HEK293 (cell line): ENCODE measurements around the gene ISG20L2.

ENCODE experiments used
- CTCF ChIP-seq: fragments of 450-650 bp; formaldehyde crosslinking; IDR thresholded peaks from 2 replicates; pipeline ENCODE4 v1.5.1; 2016; ENCODE audit warnings: missing biosample characterization, missing genetic modification characterization
- KLF1 ChIP-seq: fragments of 450-650 bp; formaldehyde crosslinking; IDR thresholded peaks from 2 replicates; pipeline ENCODE4 v1.5.1; 2016; ENCODE audit warnings: missing biosample characterization, missing genetic modification characterization
- KLF10 ChIP-seq: fragments of 450-650 bp; IDR thresholded peaks from 2 replicates; pipeline ENCODE4 v1.5.1; 2018; ENCODE audit warnings: missing biosample characterization, mild to moderate bottlenecking, missing genetic modification characterization
- KLF17 ChIP-seq: fragments of 450-650 bp; formaldehyde crosslinking; IDR thresholded peaks from 2 replicates; pipeline ENCODE4 v1.5.1; 2016; ENCODE audit warnings: missing biosample characterization, missing genetic modification characterization
- MZF1 ChIP-seq: fragments of 450-650 bp; formaldehyde crosslinking; IDR thresholded peaks from 2 replicates; pipeline ENCODE4 v1.5.1; 2017; ENCODE audit warnings: missing biosample characterization, missing genetic modification characterization, borderline replicate concordance
- PBX3 ChIP-seq: sonication (generic); formaldehyde crosslinking; IDR thresholded peaks from 2 replicates; pipeline ENCODE4 v1.8.1; 2022; ENCODE audit warnings: mild to moderate bottlenecking, moderate library complexity, missing genetic modification reagents
- YY1 ChIP-seq: fragments of 450-650 bp; formaldehyde crosslinking; IDR thresholded peaks from 2 replicates; pipeline ENCODE4 v1.5.1; 2018; ENCODE audit warnings: missing biosample characterization, missing genetic modification characterization
- ZBTB48 ChIP-seq: fragments of 450-650 bp; formaldehyde crosslinking; IDR thresholded peaks from 2 replicates; pipeline ENCODE4 v1.5.1; 2016; ENCODE audit warnings: missing biosample characterization, missing genetic modification characterization
- ZNF157 ChIP-seq: fragments of 450-650 bp; formaldehyde crosslinking; IDR thresholded peaks from 2 replicates; pipeline ENCODE4 v1.5.1; 2016; ENCODE audit warnings: missing biosample characterization, missing genetic modification characterization
- ZNF175 ChIP-seq: fragments of 450-650 bp; formaldehyde crosslinking; IDR thresholded peaks from 2 replicates; pipeline ENCODE4 v1.5.1; 2016; ENCODE audit warnings: missing biosample characterization, missing genetic modification characterization
- ZNF18 ChIP-seq: fragments of 450-650 bp; formaldehyde crosslinking; IDR thresholded peaks from 2 replicates; pipeline ENCODE4 v1.5.1; 2016; ENCODE audit warnings: missing biosample characterization, missing genetic modification characterization
- ZNF202 ChIP-seq: fragments of 450-650 bp; formaldehyde crosslinking; IDR thresholded peaks from 2 replicates; pipeline ENCODE4 v1.5.1; 2016; ENCODE audit warnings: missing biosample characterization, missing genetic modification characterization, borderline replicate concordance
- ZNF239 ChIP-seq: fragments of 450-650 bp; formaldehyde crosslinking; IDR thresholded peaks from 2 replicates; pipeline ENCODE4 v1.5.1; 2016; ENCODE audit warnings: missing biosample characterization, missing genetic modification characterization
- ZNF24 ChIP-seq: fragments of 450-650 bp; formaldehyde crosslinking; IDR thresholded peaks from 2 replicates; pipeline ENCODE4 v1.5.1; 2016; ENCODE audit warnings: missing biosample characterization, missing genetic modification characterization
- ZNF274 ChIP-seq, 2 experiments: fragments of 200-500 bp in 1 of 2; fragments of 450-650 bp in 1 of 2; sonication (Bioruptor generic) in 1 of 2; formaldehyde crosslinking in 1 of 2; IDR thresholded peaks; 2 replicates each; pipeline versions ENCODE4 v1.5.1 to v1.6.1; 2014 to 2016; ENCODE audit warnings: borderline replicate concordance in 1 of 2, inconsistent platforms in 1 of 2, low read length in 1 of 2, missing biosample characterization in 1 of 2, missing genetic modification characterization in 1 of 2
- ZNF292 ChIP-seq: fragments of 450-650 bp; formaldehyde crosslinking; IDR thresholded peaks from 2 replicates; pipeline ENCODE4 v1.5.1; 2016; ENCODE audit warnings: low read depth, missing biosample characterization, missing genetic modification characterization, borderline replicate concordance
- ZNF558 ChIP-seq: fragments of 450-650 bp; formaldehyde crosslinking; IDR thresholded peaks from 2 replicates; pipeline ENCODE4 v1.5.1; 2016; ENCODE audit warnings: missing biosample characterization, missing genetic modification characterization
- ZNF600 ChIP-seq: fragments of 450-650 bp; formaldehyde crosslinking; IDR thresholded peaks from 2 replicates; pipeline ENCODE4 v1.5.1; 2016; ENCODE audit warnings: missing biosample characterization, missing genetic modification characterization
- ZNF610 ChIP-seq: fragments of 450-650 bp; formaldehyde crosslinking; IDR thresholded peaks from 2 replicates; pipeline ENCODE4 v1.5.1; 2016; ENCODE audit warnings: missing biosample characterization, missing genetic modification characterization, borderline replicate concordance
- ZNF623 ChIP-seq: fragments of 450-650 bp; formaldehyde crosslinking; IDR thresholded peaks from 2 replicates; pipeline ENCODE4 v1.5.1; 2016; ENCODE audit warnings: missing biosample characterization, missing genetic modification characterization
- ZNF660 ChIP-seq: fragments of 450-650 bp; IDR thresholded peaks from 2 replicates; pipeline ENCODE4 v1.5.1; 2018; ENCODE audit warnings: missing biosample characterization, mild to moderate bottlenecking, missing genetic modification characterization
- ZNF747 ChIP-seq: fragments of 450-650 bp; formaldehyde crosslinking; IDR thresholded peaks from 2 replicates; pipeline ENCODE4 v1.5.1; 2016; ENCODE audit warnings: missing biosample characterization, missing genetic modification characterization
- ZNF777 ChIP-seq: fragments of 450-650 bp; formaldehyde crosslinking; IDR thresholded peaks from 2 replicates; pipeline ENCODE4 v1.5.1; 2017; ENCODE audit warnings: missing biosample characterization, missing genetic modification characterization, borderline replicate concordance
- ZNF837 ChIP-seq: fragments of 450-650 bp; formaldehyde crosslinking; IDR thresholded peaks from 2 replicates; pipeline ENCODE4 v1.5.1; 2016; ENCODE audit warnings: missing biosample characterization, missing genetic modification characterization
- TF ChIP-seq, protein P1 (sequence below): fragments of 450-650 bp; formaldehyde crosslinking; IDR thresholded peaks from 2 replicates; pipeline ENCODE4 v1.5.1; 2016; ENCODE audit warnings: missing biosample characterization, missing genetic modification characterization, borderline replicate concordance

ISG20L2 gene

DNA sequence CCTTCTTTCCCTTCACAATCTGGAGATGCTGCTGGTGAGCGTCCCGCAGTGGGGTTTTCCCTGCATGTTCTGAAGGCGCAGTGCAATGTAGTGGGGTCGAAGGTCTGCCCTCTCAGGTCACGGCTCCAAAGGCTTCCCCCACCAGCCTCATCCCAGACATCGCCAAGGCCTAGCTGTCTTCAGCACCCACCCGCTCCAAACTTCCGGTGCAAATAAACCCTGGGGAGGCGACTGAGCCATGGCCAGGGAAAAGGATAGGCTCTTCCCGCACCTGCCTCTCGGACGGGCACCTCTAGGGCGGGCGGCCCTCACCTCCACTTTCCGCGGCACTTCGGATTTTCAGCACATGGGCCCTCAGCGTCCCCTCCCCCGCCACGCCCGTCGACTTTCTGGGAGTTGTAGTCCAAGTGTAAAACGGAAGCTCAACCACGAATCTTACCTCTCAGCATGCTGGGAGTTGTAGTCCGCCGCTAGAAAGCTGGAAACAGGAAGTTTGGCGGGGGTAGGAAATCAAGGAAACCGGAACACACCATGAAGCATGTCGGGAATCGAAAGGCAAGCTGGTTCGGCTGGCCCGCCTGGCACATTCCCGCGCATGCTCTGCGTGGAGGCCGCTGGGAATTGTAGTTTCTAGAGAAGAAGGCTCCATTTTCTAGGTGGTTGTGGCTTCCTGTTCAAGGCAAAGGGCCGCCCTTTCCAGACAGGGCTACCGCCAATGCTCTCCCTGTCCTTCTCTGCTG, 12.3 kb upstream of the ISG20L2 start, which contains the start of gene MRPL24 (continued):
- TF ChIP-seq, protein P1, sequence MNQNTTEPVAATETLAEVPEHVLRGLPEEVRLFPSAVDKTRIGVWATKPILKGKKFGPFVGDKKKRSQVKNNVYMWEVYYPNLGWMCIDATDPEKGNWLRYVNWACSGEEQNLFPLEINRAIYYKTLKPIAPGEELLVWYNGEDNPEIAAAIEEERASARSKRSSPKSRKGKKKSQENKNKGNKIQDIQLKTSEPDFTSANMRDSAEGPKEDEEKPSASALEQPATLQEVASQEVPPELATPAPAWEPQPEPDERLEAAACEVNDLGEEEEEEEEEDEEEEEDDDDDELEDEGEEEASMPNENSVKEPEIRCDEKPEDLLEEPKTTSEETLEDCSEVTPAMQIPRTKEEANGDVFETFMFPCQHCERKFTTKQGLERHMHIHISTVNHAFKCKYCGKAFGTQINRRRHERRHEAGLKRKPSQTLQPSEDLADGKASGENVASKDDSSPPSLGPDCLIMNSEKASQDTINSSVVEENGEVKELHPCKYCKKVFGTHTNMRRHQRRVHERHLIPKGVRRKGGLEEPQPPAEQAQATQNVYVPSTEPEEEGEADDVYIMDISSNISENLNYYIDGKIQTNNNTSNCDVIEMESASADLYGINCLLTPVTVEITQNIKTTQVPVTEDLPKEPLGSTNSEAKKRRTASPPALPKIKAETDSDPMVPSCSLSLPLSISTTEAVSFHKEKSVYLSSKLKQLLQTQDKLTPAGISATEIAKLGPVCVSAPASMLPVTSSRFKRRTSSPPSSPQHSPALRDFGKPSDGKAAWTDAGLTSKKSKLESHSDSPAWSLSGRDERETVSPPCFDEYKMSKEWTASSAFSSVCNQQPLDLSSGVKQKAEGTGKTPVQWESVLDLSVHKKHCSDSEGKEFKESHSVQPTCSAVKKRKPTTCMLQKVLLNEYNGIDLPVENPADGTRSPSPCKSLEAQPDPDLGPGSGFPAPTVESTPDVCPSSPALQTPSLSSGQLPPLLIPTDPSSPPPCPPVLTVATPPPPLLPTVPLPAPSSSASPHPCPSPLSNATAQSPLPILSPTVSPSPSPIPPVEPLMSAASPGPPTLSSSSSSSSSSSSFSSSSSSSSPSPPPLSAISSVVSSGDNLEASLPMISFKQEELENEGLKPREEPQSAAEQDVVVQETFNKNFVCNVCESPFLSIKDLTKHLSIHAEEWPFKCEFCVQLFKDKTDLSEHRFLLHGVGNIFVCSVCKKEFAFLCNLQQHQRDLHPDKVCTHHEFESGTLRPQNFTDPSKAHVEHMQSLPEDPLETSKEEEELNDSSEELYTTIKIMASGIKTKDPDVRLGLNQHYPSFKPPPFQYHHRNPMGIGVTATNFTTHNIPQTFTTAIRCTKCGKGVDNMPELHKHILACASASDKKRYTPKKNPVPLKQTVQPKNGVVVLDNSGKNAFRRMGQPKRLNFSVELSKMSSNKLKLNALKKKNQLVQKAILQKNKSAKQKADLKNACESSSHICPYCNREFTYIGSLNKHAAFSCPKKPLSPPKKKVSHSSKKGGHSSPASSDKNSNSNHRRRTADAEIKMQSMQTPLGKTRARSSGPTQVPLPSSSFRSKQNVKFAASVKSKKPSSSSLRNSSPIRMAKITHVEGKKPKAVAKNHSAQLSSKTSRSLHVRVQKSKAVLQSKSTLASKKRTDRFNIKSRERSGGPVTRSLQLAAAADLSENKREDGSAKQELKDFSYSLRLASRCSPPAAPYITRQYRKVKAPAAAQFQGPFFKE (tag by site-specific recombination): no peak
- 0 out of 2 replicates have a peak, but pooled peaks have one; percentile 31 for TF ChIP-seq ZNF18
- no peak for TF ChIP-seq ZNF610 (tag by site-specific recombination)
- peak; percentile 86; the same call in 1 of the 2 replicates for TF ChIP-seq ZNF24 (tag by site-specific recombination)
- peak; percentile 86 for TF ChIP-seq KLF10 (tag by site-specific recombination)
- no peak for TF ChIP-seq ZNF558 (tag by site-specific recombination)
- no peak for TF ChIP-seq ZNF747
- TF ChIP-seq ZNF239 (tag by site-specific recombination): no peak
- no peak for TF ChIP-seq ZNF837 (tag by site-specific recombination)
- no peak for TF ChIP-seq ZNF274 (IDR thresholded peaks at IDR 0.05; ENCODE audit: low read length)
- TF ChIP-seq ZNF274 (tag by site-specific recombination; IDR thresholded peaks at IDR 0.05; ENCODE audit: borderline replicate concordance): no peak
- TF ChIP-seq KLF17: peak; percentile 68
- peak; percentile 75; the same call in 1 of the 2 replicates for TF ChIP-seq ZBTB48 (tag by site-specific recombination)
- no peak for TF ChIP-seq ZNF175
- 0 out of 2 replicates have a peak, but pooled peaks have one; percentile 11 for TF ChIP-seq CTCF (tag by site-specific recombination)
- peak; percentile 88 for TF ChIP-seq KLF1 (tag by site-specific recombination)
- no peak for TF ChIP-seq PBX3 (CRISPR knock-in tag)
- no peak; the same call in 1 of the 2 replicates for TF ChIP-seq MZF1 (tag by site-specific recombination)
- no peak for TF ChIP-seq ZNF623 (tag by site-specific recombination)
- TF ChIP-seq ZNF777 (tag by site-specific recombination): 0 out of 2 replicates have a peak, but pooled peaks have one; percentile 51
- peak; percentile 80; the same call in 1 of the 2 replicates for TF ChIP-seq ZNF600 (tag by site-specific recombination)
- no peak for TF ChIP-seq ZNF157 (tag by site-specific recombination)
- TF ChIP-seq ZNF660 (tag by site-specific recombination): no peak; the same call in none of the 2 replicates
- no peak for TF ChIP-seq ZNF292 (tag by site-specific recombination)
- peak; percentile 83 for TF ChIP-seq YY1 (tag by site-specific recombination)
- TF ChIP-seq ZNF202 (tag by site-specific recombination): no peak
